ENCODE results near the gene PALS2. TPM values are rescaled to one million over a fixed set of nuclear protein-coding genes. Genes with fewer than 3 reads are reported as not detected.
A peak's percentile ranks its signal among the peaks of the same experiment; 100 is the strongest.

Gene PALS2
- polyA plus RNA-seq (2014; cell fraction: cytosol; rRNA removed): 15.4 and 15.7 TPM in 2 replicates
- polyA plus RNA-seq (2014; cell fraction: nucleus; rRNA removed): 10.2 and 17.2 TPM in 2 replicates

GRCh38 chr7:24572997-24573553 lies at the start of gene PALS2:
PALS2 (plus strand) TSS chr7:24573452; CDS start chr7:24623668, 50,216 bp downstream.
- peak; percentile 78 for DNase-seq (ENCODE audit: low spot score)

- DNase-seq (ENCODE audit: low spot score): no peak
Observed at GRCh38 chr7:24531255-24531654, 42.0 kb upstream of the PALS2 start.

- no peak for DNase-seq (ENCODE audit: low spot score)
Observed at GRCh38 chr7:24536682-24537081, 36.6 kb upstream of the PALS2 start.

- DNase-seq (ENCODE audit: low spot score): no peak
Observed at GRCh38 chr7:24540956-24541355, 32.3 kb upstream of the PALS2 start.

DNA sequence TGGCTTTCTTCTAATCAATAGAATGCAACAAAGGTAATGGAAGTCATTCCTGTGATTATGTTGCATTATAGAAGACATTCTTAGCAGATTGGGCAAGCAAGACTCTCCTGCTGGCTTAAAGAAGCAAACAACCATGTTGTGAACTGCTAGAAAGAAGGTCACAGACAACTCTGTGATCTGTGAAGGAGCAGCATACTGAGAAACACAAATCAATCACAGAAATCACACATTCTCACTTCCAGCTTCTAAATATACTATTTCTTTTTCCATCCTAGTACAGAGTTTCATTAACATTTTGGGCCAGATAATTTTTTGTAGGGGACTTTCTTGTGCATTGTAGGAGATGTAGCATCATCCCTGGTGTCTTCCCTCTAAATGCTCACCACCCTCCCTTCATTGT lies 28.0 kb upstream of the PALS2 start:
- DNase-seq (ENCODE audit: low spot score): no peak

DNA sequence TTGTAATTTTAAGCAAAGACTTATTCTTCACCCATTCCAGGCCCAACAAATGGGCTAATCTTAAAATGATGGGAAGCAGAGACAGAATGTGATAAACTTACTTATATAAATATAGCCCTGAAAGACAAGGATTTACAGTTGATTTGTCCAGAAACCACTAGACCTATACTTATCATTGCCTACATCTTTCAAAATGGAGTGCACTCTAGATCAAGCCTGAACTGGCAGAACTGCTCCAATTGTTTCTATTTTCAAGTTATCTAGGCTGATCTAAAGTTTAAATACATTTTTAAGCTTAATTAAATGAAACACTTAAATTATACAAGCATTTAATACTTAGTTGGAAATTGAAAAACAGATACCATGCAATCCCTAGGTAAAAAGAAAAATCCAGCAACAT lies 24.9 kb upstream of the PALS2 start:
- peak; percentile 71 for DNase-seq (ENCODE audit: low spot score)

DNA sequence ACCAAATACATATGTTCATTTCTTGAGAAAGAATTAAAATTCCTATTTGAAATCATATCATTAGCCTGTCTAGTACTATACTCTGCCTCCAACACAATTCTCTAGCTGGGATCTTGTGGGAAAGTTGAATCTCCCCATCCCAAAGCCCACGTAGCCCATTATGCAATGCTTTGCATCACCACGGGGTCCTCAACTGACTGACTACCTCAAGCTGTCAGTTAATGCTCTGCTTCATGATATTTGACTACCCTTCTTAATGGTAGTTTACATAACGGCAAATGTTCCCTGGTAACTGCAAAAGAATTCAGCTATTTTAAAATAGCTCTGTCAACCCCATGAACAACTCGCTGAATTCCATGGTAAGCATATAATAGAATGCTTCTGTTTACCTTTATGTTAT lies 23.3 kb upstream of the PALS2 start:
- no peak for DNase-seq (ENCODE audit: low spot score)

DNA sequence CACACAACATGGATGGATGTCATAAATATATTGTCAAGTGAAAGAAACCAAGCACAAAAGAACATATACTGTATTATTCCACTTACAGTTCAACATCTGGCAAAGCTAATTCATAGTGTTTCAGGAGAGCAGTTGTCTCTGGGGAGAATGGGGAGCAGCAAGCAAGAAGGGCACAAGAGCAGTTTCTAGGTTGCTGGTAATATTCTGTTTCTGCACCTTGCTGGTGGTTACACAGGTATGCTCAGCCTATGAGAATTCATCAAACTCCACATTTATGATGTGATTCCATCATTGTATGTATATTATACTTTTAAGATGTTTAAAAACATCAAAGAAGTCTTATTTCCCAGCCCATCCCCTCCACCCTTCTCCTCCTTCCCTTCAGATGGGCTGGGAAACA lies 18.1 kb upstream of the PALS2 start:
- no peak for DNase-seq (ENCODE audit: low spot score)

GRCh38 chr7:24555719-24556118 lies 17.5 kb upstream of the PALS2 start:
- DNase-seq (ENCODE audit: low spot score): no peak

GRCh38 chr7:24560772-24561171 lies 12.5 kb upstream of the PALS2 start:
- DNase-seq (ENCODE audit: low spot score): no peak

DNA sequence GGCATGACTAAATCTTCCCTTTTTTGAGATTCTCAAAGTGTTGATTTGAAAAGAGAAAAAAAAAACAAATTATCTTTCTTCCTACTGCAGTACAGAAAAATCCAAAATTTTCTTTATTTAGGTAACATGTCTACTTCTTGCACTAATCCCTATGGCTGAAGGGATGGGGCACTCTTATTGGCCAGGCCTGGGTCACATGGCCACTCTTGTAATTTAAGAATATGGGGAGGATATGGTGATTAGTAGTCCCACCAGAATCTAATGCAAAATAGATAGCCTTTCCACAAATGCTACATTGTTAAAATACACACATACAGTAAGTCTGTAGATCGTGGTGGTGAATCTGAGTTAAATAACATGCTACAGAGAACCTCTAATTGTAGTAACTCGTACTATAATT lies 7.0 kb upstream of the PALS2 start:
- DNase-seq (ENCODE audit: low spot score): no peak

DNA sequence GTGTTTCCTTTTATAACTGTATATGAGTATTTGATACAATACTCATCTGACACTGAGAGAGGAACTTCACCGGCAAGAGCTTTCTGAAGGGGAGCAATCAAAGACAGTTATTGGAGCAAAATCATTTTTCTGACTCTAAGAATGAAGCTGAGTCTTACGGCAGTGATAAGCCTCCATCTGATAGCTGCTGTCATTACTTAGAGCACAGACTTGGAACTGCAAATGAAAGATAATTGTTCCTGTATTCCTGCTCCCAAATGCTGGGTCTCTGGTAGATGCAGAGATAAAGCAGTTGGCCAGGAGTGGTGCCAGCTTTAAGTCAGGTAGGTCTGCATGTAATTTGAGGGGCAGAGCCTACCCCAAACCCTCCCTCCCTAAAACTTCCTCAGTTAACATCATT lies 2.3 kb upstream of the PALS2 start:
- peak; percentile 40 for DNase-seq (ENCODE audit: low spot score)

- DNase-seq (ENCODE audit: low spot score): no peak
Observed at GRCh38 chr7:24572016-24572392, 1.2 kb upstream of the PALS2 start.

DNA sequence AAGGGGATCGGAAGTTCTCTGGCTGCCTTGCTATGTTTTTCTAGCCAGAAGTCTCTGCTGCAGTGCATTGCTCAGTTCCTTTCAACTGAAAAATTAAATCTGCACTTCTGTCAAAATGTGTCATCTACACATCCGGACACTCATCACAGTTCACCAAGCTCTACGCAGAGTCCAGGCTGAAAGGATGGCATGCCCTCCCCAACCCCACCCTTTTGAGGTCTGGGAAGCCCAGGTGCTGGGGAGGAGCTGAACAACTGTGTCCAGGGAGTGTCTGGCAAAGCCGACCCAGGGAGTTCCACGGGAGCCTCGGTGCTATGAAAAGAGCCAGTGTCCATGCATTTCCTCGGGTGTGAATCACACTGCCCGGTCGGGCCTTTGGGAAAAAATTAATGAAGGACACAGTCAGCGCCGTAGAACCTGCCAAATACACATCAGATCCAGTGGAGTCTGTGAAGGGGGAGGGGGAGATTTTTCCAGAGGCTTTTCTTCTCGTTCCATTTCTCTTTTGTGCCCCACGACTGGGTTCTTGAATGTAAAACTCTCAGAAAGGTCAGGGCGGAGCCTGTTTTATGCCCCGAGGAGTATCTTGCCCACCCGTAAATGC lies 757 bp upstream of the PALS2 start:
- no peak for DNase-seq (ENCODE audit: low spot score)

DNA sequence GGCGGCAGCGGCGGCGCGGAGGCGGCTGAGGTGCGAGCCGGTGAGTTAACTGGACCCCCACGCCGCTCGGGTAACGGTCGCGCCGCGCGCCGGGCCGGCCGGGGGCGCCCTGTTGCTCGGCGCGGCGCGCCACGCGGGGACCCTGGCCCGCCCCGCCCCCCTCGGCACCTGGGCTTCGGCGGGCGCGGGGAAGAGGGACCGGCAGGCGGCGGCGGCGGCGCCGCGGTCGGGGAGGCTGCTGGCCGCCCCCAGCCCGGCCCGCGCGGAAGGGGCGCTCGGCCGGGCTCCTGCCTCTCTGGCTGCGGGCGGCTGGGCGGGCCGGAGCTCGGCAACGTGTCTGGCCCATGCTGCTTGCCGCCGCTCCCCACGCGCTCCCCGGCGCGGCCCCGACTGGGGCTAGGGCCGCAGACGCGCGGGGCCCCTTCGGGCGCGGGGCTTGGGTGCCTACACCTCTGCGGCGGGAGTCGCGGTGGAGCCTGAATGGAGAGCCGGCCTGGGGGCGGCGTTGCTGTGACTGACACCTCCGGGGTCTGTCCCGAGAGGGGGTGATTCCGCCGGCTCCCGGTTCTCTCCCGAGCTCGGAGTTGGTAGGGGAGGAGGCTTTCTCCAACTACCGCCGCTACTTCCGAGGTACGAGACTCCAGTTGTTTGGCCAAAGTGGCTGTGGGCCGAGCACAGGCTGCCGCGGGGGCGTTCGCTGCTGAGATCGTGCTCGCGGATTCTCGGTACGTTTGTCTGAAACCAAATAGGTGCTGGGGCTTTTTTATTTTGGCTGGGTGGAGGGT lies 494 bp downstream of the PALS2 start:
- DNase-seq (ENCODE audit: low spot score): peak; percentile 40

DNA sequence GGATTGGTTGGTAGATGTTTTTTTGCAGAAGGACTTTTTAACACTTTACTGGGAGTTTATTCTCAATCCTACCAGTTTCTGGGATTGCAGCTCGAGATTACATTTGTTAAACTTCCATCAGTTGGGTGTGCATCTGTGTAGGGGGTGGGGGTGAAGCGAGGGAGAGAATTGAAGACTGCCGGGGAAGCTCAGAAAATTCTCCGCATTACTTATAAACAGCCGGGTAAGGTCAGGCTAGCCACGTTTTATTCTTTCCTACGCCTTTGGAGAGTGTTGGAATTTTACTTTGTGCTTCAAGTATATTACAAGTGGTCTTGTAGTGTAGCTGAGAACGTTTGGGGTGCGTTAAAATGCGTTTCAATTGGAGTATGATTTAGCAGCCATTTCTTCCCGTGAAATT lies 1.1 kb downstream of the PALS2 start:
- DNase-seq (ENCODE audit: low spot score): no peak

DNA sequence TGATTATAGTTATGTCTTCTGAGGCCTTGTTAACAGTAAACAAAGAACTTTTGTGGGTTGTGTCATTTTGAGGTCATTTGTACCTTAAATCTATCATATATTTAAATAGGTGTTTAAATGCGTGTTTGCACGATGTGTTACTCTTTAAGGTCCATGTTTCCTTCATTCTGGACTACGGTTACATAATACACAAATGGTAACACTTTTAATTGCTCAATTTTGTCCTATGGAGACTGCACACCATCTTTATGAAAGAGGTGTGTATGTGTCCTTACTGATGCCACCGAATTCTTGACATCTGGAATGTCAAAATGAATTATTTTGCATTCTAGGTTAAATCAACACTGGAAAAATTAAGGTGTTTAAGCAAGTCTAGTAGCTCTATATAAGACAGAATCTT lies 1.7 kb downstream of the PALS2 start:
- DNase-seq (ENCODE audit: low spot score): no peak

DNA sequence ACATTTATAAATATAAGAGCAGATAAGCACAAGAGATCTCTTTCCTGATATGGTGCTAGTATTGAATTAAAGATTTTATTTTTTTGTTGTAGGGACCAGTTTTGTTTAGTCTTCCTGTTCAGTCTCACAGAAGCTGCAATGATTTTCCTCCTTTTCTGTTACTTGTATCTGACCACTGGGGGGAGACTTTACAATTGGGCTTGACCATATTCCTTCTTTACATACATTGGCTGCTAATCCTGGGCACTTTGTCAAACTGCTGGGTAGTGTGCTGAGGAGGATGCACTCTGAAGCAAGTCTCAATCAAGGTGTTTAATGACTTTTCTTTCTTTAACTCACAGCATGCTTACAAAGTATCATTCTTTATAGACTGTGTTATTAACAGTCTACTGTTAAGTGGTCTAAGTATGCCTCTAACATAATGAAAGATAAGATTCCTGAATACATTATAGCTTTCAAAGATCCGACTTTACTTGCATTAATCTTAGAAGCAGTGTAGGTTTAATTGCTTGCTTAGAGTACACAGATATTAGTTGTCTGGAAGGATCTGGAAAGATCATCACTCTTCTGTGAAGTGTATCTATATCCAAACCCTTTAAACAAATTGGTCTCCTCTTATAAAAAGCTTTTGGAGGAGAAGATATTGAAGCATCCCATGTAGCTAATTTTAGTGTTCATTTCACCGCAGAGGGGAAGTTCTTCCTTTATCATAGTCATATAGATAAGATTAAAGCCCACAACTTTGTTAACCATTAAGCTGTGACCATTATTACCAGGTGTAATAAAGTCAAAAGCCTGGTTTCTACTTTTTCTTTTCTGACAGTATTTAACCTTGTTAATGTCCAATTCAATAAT lies 3.1 kb downstream of the PALS2 start:
- peak; percentile 66 for DNase-seq (ENCODE audit: low spot score)

GRCh38 chr7:24578052-24578451 lies 4.8 kb downstream of the PALS2 start:
- no peak for DNase-seq (ENCODE audit: low spot score)

DNA sequence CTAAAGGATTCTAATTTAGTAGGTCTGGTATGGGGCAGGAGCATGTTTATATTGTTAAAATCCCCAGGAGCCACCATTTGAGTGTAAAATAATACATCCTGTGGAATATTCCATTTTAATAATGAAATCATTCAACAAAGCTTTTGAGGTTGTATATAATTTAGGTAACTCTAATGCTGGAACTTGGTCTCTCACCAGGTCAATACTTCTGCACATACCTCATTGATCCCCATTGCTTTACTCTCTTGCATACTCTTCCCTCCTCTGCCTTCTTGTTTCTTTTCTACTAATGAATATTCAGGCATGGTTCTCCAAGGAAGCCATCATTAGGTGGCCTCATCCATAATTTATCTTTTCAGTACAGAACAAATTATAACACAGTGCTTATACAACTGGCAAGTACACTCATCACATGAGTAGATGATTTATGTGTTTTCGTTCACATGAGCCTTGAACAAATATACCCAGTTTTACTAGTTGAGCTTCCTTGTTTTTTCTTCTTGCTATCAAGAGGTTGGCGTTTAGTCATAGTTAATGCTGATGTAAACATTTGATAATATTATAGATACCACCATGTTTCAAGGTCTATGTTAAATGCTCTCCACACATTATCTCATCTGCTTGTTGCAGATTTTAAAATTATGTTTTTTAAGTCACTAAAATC lies 7.2 kb downstream of the PALS2 start:
- no peak for DNase-seq (ENCODE audit: low spot score)

DNA sequence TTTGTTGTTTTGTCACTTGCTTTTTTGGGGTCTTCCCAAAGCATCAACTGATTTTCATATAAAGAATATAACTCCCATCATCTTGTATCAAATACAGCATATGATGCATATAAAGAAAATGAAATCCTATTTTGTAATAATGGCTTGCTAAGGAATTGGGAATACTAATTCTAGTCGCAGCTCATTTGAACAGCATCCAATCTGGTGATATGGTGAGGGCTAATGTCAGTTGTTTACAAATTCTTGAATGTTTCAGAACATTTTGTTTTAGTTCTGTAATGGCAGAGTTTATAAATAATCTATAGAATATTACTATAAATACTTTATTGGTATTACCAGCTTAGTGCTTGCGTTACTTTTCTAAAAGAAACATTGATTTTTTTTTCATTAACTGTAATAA lies 8.9 kb downstream of the PALS2 start:
- no peak for DNase-seq (ENCODE audit: low spot score)
